ENCODE results near the gene MED10.

- TF ChIP-seq CTCF (IDR thresholded peaks at IDR 0.05; ENCODE audit: insufficient read depth, low read depth, low read length) (no peak), EZH2 (IDR thresholded peaks at IDR 0.05; ENCODE audit: insufficient read depth, low read length) (no peak)
Measured at GRCh38 chr5:6395621-6396020, 17.3 kb upstream of the MED10 start.
